Endometrium (tissue), 2 donors: ENCODE data around the gene LDHA.
"Not testable (repeated sequence)": the region's sequence is repeated elsewhere in the genome, so short reads cannot be mapped to it uniquely, and the experiment has no call there.

Source experiments
- FAIRE-seq: peaks from 2 replicates; lab custom pipeline; 2012; peaks lifted over from hg19 to GRCh38; lab: Jason Lieb, UNC
- donor health status: control.
- donor health status: control.

The LDHA gene

DNA sequence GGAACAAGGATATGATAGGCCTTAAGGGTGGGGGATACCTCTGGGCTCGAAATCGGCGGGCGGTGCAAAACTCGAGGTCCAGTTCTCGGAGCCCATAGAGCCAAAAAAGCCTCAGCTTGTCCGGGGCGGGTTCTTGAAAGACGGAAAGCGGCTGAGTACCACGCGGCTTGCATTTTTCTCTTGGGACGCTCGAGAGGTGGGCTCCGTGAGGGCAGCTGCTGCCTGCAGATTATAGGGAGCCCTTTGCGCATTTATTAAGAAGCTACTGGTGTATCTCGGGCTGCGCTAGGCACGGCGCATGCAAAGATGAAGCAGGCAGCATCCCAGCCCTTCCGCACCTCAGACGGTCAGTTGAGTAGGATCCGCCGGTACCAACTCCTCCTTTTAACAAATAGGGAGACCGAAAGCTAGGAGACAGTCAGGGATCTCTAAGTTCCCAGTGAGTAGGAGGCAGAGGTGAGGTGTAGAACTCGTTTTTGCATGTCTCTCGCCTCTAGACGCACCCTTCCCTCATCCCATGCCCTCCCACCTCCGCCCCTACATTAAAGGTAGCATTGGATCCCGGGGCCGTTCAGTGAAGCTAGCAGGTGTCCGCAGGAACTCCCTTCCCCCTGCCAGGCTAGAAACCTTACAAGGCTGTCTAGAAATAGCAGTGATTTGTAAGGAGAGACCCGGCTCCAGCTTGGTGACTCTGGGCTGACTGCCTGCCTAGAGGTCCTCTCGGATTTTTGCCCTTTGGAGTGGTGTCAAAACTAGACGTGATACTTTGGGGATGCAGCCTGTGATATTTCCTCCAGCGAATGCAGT, 768 bp downstream of the LDHA start:
- no peak for FAIRE-seq

DNA sequence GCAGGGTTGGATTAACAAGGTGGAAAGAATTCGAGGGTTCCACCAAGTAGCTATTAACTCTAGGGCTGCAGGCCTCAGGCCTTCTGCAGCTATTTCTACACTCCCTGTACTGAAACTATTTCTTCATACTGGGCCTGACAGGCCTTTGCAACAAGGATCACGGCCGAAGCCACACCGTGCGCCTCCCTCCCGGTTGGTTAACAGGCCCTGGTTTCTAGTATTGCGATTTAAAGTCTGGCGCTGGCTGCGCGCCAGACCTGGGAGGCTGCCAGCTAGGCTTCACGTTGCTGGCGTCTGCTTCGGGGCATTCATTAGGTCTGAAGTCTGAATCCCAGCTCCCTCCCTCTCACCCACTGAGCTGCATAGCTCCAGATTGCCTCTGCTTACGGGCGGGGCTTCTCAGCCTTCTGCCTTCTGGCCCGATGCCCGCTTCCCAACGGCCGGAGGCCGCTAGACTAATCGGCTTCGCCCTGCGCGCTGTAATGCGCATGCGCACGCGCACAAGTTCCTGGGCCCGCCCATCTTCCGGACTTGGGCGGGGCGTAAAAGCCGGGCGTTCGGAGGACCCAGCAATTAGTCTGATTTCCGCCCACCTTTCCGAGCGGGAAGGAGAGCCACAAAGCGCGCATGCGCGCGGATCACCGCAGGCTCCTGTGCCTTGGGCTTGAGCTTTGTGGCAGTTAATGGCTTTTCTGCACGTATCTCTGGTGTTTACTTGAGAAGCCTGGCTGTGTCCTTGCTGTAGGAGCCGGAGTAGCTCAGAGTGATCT, 1.6 kb downstream of the LDHA start:
- FAIRE-seq: peak; percentile 89

DNA sequence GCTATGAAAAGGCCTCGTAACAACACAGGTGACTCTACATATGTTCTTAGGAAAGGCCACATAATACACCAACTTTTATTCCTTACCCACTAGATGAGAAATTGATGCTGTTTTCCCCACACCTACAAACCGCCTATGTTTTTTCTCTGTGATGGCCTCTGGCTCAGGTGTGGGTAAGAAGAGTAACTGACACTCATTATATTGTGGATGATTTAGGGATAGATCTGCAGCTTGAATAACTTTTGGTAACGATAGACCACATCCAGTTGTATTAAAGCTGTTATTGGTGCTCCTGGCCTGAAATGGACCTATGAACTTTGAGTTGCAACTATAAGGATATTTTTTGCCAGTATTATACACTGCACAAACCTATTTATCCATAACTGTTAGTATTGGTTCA, 3.6 kb downstream of the LDHA start:
- no peak for FAIRE-seq

DNA sequence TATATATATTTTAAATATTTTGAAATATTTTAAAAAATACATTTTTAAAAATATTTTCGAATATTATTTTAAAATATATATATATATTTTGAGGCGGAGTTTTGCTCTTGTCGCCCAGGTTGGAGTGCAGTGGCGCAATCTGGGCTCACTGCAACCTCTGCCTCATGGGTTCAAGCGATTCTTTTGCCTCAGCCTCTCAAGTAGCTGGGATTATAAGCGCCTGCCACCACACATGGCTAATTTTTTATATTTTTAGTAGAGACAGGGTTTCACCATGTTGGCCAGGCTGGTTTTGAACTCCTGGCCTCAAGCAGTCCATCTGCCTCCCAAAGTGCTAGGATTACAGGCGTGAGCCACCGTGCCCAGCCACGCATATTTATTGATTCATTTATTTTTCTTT, 6.7 kb downstream of the LDHA start:
- FAIRE-seq: not testable (repeated sequence)

DNA sequence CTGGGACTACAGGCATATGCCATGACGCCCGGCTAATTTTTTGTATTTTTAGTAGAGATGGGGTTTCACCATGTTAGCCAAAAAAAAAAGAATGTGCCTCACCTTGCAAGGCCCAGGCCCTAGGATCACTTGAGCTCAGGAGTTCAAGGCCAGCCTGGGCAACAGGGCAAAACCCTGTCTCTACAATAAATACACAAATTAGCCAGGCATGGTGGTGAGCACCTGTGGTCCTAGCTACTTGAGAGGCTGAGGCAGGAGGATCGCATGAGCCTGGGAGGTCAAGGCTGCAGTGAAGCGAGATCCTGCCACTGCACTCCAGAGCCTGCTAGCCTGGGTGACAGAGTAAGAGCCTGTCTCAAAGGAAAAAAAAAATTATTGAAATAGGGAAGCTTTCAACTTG, 9.7 kb downstream of the LDHA start:
- no peak for FAIRE-seq

DNA sequence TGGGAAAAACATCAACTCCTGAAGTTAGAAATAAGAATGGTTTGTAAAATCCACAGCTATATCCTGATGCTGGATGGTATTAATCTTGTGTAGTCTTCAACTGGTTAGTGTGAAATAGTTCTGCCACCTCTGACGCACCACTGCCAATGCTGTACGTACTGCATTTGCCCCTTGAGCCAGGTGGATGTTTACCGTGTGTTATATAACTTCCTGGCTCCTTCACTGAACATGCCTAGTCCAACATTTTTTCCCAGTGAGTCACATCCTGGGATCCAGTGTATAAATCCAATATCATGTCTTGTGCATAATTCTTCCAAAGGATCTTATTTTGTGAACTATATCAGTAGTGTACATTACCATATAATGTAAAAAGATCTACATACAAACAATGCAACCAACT, 13.0 kb downstream of the LDHA start:
- FAIRE-seq: not testable (repeated sequence)

DNA sequence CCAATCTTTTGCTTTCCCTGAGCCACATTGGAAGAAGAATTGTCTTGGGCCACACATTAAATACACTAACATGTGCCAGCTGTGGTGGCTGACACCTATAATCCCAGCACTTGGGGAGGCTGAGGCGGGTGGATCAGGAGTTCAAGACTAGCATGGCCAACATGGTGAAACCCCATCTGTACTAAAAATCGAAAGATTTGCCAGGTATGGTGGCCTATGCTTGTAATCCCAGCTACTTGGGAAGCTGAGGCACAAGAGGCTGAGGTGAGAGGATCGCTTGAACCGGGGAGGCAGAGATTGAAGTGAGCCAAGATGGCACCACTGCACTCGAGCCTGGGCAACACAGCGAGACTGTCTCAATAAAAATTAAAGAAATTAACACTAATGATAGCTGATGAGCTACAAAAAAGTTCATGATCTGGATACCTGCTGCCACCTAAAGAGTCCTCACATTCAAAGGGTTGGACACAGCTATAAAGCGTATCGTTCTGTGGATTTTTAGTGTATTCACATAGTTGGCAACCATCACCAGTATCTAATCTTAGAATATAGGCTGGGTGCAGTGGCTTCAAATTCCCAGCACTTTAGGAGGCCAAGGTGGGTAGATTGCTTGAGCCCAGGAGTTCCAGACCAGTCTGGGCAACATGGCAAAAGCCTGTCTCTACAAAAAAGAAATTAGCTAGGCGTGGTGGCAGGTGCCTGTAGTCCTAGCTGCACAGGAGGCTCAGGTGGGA, 14.4 kb downstream of the LDHA start:
- no peak for FAIRE-seq

DNA sequence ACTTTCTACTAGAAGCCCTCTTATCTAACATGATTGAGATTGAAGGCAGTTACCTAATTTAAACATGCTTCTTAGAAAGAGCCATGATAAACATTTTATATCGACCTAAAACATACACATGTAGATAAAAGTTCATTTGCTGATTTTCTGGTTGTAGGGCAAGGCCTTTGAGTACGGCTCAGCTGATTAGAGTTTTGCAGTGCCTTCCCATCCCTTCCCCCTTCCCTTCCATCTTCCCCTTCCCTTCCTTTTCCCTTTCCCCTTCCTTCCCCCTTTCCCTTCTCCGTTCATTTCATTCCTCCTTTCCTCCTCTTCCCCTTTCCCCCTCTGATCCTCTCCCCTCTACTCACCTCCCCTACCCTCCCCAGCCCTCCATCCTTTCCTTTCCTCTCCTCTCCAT, 22.1 kb downstream of the LDHA start:
- FAIRE-seq: no peak

DNA sequence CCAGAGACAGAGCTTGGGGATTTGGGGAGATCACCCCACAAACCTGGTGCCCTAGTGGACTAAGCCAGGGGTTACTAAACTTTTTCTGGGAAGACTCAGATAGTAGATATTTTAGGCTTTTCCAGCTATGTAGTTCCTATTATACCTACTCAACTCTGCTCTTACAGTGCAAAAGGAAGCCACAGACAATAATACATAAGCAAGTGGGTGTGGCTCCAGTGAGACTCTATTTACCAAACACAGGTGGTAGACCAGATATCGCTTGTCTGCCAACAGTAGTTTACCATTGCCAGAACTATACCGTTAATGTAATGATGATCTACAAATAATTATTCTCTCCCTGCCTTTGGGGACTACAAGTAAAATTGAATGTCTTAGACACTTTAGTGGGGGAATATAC, 24.7 kb downstream of the LDHA start:
- no peak for FAIRE-seq

DNA sequence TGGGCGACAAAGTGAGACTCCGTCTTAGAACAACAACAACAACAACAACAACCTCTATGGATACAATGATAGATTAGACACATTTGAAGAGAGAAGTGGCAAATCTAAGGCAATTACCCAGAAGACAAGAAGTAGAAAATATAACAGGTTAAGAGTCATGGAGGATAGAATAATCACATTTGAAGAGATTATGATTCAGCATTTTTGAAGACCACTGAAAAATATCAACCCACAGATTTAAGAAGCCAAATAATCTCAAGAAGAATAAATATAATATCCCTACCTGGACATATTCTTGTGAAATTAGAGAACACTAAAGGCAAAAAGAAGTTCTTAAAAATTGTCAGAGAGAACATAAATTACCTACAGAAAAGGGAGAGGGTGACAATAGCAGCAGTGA, 25.7 kb downstream of the LDHA start:
- FAIRE-seq: no peak

DNA sequence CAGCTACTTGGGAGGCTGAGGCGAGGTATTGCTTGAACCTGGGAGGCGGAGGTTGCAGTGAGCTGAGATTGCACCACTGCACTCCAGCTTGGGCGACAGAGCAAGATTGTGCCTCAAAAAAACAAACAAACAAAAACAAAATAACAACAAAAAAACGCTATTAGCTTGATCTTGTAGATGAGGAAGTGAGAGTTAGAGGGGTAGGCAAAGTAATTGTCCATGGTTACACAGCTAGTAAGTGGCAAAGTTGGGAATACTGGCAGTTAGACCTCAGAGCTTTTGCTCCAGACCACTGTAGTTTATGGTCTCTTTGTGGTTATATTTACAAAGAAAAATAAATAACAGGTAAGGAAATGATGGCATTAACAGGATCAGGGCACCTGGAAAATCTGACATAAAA, 32.9 kb downstream of the LDHA start:
- no peak for FAIRE-seq

DNA sequence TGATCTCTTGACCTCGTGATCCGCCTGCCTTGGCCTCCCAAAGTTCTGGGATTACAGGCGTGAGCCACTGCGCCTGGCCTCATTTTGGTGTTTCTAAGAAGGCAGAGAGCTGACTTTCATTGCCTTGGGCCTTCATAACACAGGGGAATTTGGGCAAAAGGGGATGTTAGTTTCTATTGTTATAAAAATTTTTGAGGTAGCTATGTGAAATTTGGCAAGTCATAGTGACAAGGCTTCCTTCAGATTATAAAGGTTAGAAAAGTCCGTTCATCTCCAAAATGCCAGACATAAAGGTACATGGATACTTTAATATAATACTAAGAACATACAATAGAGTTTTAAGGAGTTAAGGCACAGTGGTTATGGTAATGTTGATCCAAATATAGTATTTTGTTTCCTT, 35.0 kb downstream of the LDHA start:
- no peak for FAIRE-seq

DNA sequence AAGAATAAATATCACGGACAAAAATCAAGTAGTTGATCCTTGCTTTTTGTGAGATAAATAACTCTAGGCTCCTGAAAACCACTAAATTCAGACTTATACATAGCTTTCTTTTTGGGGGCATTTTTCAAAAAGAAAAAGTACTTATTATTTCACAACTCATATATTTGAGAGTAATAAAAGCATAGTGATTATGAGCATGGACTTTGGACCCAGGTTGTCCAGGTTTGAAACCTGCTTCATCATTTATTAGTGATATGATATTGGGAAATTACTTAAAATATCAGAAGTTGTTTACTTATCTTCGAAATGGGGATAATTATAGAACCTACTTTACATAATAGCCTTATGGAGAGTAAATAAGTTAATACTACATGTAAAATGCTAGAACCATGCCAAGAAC, 44.3 kb downstream of the LDHA start:
- FAIRE-seq: no peak

DNA sequence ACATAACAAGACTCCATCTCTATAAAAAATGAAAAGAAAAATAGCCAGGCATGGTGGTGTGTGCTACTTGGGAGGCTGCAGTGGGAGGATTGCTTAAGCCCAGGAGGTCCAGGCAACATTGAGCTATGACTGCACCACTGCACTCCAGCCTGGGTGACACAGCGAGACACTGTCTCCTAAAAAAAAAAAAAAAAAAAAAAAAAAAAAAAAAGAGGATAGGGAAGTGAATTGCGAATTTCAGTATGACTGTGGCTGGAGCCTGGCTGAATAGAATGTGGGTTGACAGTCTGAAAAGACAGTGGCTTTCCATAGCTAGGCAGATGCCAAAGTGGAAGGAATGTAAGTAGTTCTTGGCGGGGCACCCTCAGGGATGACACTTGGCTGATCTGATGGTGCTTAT, 54.9 kb downstream of the LDHA start:
- FAIRE-seq: no peak

DNA sequence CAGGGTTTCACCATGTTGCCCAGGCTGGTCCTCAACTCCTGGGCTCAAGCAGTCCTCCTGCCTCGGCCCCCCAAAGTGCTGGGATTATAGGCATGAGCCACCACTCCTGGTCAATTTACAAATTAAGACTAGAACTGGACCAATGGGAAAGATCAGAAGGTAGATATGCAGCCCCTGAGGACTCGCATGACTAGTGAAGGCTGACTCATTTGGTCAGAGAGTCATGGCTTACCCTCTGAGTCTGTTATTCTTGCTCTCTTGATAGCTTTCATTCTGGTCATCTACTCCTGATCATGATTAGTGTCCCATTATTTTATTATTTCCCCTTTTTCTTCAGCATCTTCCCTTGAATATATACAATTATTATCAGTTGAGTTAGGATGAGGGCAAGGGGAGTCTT, 58.6 kb downstream of the LDHA start:
- no peak for FAIRE-seq

DNA sequence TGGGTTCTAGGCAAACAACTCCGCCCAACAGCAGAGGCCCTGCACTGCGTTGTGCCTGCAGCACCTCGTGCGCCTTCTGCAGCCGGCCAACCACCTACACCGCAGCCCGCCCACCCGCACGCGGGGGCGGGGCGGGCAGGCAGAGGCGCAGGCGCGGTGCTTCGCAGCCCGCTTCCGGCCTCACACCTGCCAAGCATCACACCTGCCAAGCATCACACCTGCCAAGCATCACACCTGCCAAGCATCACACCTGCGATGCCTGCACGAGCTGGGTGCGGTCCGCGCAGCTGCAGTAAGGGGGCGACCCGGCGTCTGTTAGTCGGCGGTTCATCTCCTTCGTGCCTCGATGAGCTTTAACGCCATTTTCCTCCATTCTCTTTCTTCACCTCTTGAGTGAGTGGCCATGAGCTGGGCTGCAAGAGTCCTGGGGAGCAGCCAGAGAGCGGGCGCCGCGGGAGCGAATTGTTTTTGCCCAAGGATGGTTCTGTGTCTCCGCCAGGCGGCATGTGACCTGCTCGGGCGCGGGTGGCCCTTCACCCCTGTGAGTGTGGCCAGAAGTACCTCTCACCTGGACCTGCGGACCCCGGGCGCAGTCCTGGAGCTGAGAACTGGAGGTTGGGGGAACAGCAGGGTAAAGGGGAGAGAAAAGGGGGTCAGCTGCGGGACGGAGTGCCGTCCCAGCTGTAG, 61.5 kb downstream of the LDHA start, which contains the start of gene LDHAL6A:
Gene LDHAL6A, plus strand, starts transcription at position 171 of the 687 bp plus-strand sequence. CDS start 825 bp downstream, outside the sequence.
- FAIRE-seq: no peak

DNA sequence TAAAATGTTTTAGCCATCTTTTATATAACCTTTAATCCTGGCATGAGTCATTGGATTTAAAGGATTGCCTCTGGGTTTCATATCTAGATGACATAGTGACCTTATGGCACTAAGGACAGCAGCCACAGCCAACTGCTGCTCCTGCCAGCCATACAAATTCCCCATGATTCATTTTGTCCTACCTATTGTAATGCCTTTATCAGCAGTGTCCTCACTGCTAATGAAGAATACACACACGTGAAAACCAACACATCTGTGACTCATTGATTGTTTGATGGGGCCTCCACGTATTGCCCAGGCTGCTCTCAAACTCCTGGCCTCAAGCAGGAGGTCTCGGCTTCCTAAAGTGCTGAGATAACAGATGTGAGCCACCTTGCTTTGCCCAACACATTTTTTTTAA, 63.1 kb downstream of the LDHA start:
- no peak for FAIRE-seq
